ENCODE measurements around the gene CTNNA3.

The CTNNA3 gene

DNA sequence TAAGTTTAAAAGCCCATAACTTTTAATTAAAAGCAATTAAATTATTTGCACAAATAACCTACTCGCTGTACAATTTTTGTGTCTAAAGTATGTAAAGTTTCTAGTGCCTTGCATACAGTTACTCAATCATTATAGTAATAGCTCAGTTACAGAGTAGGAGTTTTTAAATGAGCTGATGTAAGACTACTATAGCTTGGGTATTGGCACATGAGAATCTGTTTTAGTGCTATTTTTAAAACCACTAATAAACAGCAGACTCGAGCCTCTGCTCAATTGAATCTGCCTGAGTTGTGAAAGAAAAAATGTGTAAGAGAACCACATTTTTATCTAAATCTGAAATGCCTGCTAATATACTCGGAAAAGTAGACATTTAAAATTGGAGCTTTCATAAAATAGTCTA is 31.1 kb downstream of the CTNNA3 start:
- no peak for DNase-seq

DNA sequence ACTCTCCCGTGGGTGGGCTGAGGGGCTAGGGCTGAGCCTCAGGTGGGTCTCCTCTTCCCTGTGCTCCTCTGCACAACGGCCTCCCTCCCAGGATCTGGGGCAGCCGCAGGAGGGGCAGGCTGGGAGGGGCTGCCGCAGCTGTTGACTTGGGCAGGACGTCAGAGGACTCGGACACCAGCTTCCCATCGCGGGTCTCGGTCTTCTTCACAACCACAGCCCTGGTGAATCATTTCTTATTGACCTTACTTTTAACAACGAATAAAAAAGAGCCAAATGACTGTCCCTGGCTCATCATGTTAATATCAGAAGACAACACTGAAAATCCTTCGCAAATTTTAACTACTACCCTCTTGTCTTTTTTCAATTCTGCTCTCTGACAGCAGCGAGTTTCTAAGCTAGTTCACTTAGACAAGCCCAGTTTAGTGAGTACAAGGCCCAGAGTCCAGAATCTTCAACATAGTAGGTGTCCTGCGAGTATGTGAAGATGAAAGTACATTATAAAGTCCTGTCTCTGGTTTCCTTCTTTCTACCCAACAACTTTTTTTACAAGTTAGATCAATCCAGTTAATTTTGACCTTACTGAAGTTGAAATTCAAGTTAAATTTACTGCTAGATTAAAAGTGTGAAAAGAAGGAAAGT is 32.4 kb downstream of the CTNNA3 start:
- no peak for DNase-seq

DNA sequence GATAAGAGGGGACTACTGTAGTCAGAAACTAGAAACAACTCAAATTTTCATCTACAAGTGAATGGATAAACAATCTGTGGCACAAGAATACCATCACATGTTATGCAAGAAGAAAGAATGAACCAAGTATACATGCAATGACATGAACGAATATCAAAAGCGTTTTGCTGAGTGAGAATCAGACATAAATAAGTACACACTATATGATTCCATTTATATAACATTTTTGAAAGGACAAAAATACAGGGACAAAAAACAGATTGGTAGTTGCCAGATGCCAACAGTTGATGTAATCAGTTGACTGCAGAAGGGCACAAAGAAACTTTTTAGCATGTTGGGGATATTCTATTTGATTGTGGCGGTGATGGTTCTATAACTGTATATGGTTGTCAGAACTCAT is 33.6 kb downstream of the CTNNA3 start:
- DNase-seq, result no peak

GRCh38 chr10:67659497-67659896 is 36.5 kb downstream of the CTNNA3 start:
- no peak for DNase-seq

DNA sequence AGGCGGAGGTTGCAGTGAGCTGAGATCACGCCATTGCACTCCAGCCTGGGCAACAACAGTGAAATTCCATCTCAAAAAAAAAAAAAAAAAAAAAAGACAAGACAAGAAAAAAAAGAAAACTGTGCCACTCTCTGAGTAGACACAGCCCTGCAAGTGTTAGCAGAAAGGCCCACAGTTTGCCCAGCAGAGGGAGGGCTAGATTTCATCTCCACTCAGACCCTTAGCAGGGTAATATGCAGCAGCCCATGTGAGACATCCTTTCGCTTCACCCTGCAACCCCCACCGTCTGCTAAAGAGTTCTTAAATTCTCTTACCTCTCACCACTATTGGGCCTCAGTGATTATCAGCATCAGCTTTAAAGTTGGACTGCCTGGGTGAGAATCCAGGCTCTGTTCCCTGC is 38.2 kb downstream of the CTNNA3 start:
- DNase-seq, result no peak

DNA sequence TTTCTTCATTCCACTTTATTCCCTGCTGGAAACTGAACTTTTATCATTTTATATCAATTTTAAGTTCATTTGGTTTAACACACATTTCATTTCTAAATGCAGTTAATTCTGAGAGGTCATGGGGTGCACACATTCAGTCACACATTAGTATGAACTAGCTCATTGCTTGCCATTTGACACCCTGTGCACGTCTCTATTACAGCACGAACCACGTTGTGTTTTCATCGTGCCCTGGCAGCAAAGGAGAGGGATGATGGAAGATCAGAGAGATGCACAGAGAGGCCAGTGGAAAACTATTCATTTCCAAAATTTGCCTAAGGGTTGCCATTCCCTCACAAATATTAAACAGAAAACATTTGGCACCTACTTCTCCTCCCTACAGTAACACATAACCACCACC is 45.4 kb downstream of the CTNNA3 start:
- DNase-seq, result no peak

DNA sequence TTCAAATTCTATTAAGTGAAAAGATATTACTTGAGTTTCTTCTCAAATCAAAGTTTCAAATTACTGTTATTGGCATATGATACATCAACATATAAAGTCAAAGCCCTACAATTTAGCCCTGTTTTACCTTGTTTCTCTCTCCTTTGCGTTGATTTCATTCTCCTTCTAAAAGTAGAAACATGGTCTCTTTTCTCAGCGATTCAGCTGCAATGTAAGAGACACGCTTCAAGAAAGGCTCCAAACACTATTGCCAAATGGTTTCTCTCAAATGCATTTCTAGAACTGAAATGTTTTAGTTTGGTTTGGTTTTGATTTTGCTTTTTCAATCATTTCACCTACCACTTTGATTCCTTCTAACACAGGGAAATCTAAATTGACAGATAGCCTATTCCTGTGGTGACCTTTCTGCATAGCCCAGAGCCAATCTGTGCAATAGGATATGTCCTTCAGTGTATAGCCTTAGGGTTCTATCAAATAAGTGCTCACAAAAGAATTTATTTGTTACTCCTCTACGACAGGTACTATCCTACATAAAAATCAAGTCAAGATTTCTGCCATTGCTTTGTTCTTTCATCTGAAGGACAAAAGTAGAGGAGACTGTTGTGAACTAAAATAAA is 47.3 kb downstream of the CTNNA3 start:
- no peak for DNase-seq

DNA sequence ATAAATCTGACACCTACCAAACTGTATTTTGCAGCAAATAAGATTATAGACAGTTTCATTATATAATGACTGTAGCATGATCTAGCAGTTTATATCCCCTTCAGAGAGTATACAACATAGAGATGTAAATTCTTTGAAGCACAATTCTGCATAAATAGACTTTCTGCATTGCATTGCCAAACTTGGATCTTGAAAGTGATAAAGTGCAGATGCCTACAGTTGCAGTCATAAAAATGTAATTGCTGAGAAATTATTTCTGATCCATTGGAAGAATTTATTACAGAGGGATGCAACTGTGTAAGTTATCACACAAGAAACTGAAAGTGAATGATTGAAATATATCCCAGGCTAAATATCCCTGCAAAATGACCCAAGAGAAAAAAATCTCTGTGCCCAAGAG is 65.1 kb downstream of the CTNNA3 start:
- DNase-seq, result no peak

- no peak for DNase-seq
These were observed 66.5 kb downstream of the CTNNA3 start for GRCh38 chr10:67629461-67629971.

DNA sequence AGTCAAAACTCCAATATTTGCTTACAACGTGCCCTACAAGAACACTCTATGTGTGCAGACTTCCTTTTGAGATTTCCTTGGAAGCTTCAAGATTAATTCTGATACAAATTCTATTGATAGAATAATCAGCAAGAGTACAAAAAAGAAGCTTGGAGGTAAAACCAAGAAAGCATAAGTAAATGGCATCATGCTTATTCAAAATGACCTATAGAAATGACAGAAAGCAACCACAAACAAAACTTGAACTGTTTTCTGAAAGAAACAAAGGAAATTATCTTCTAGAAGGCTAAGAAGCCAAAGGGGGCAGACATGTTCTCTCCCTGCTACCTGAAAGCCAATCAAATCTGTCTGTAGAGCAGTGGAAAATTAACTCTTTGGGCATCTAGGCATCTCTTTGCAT is 73.0 kb downstream of the CTNNA3 start:
- DNase-seq, result no peak

- no peak for DNase-seq
These were observed 73.5 kb downstream of the CTNNA3 start for GRCh38 chr10:67622511-67622910.

- DNase-seq, result no peak
These were observed 74.2 kb downstream of the CTNNA3 start for GRCh38 chr10:67621834-67622233.

DNA sequence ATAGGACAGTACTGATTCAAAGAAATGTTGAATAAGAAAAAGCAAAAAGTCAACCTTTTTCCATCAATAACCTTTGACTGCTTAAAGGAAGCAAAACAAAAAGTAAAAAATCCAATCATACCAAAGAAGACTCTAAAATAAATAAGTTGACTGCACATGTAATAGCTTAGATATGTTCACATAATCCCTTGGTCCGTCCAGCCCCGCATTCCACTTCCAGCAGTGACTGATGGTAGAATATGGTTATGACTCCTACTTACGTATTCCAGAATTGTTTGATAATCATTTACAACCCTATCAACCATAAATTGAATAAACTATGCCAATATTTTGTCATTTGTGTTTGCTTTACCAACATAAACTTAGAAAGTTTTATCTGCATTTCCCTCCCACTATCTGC is 77.9 kb downstream of the CTNNA3 start:
- no peak for DNase-seq

DNA sequence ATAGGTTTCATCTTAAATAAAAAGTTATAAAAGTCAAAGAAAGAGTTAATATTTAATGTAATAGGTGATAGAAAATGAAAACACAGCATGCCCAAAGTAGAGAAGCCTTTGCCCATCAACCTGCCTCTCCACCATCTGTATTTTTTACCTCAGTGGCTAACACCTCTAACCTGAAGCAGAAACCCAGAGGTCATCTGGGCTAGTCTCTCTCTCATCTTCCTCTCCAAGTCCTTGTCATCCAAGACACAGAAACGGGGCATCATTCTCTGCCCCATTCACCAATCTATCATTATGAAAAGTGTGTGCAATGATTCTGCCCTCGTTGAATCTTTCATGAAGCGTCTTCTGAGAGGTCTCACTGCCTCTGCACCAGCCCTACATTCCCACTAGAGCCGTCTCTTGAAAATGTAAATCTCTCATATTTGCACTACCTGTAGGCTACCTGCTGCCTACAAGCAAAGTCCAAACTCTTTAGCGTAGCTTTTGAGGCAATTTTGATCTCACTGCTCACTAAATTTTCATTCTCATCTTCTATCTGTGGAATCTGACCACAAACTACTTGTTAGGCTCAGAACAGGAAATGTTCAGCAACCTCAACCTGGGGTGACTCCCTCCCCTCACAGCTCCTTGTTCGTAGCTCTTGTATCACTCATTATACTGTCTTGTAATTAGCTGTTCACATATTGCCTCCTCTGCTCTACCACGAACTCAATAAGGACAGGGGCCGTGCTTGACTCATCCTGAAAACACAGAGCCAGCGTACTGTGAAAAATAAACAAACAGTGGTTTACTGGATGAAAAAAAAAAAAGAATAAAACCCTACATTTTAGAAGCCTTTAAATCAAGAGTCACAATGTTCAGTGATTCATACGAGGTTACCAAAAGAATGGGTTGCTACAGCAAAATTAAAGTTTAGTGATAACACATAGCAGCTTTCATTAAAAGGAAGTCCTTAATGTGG is 83.1 kb downstream of the CTNNA3 start:
- DNase-seq, result peak; percentile 53

DNA sequence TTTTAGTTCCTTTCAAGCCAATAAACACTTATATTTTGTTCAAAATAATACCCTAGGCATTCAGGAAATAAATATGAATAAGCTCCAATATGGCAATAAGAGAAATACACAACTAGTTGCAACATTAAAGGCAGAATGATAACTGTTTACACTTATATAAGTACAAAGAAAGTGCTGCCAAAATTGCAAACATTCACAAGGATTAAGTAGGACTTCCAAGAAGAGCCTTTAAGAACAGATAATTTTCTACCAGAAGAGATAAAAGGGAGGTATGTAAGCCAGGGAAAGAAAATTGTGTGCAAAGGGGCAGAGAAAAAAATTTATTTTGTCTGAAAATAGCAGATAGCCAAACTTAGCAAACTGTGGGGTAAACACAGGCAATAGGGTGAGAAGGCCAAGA is 83.8 kb downstream of the CTNNA3 start:
- DNase-seq, result no peak

DNA sequence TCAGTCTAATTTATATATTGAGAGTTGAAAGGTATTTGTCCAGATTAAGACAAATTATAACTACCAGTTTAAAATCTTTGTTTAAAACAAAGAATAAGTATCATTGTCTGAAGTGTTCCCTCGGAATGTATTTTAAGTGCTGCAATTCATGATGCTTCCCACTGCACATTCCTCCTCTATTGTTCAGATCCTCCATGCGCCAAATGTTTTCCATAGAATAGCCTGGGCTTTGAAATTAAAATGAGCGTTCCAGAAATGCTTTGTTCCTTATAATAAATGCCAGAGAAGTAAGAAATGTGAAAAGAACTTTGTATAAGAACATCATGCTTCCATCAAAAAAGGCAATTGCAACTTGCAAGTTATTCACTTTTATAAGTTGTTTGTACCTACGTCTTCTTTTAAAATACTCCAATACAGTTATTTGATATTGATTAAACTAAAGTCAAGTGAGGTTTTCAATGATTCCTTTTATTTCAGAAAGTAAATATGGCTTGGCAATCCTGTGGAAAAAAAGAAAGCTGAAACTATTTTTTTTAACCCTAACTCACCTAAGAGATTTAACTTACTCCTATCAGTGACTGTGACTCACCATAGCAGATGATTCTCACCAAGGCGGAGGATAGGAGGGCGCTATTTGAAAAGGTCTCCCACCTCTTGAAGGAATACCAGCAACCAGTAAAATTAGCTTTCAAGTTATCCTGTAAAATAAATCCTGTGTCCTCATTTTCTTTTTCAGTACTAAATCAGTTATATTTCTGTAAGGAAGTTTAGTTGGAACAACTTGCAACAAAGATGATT is 85.8 kb downstream of the CTNNA3 start:
- no peak for DNase-seq

GRCh38 chr10:67608001-67608400 is 88.0 kb downstream of the CTNNA3 start:
- no peak for DNase-seq

DNA sequence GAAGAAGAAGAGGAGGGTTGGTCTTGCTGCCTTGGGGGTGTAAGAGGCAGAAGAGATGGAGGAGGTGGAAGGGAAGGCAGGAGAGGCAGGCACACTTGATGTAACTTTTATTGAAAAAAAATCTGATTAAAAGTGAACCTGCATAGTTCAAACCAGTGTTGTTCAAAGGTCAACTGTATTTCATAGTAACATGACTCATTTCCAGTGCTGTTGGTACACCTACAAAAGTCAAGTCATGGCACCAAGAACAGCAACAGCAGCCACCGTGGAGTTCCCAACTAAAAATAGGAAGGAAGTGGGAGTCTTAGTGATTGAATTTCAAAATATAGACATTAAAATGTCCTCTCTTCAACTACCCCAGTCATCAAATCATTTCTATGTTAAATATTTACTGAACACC is 88.5 kb downstream of the CTNNA3 start:
- DNase-seq, result no peak

DNA sequence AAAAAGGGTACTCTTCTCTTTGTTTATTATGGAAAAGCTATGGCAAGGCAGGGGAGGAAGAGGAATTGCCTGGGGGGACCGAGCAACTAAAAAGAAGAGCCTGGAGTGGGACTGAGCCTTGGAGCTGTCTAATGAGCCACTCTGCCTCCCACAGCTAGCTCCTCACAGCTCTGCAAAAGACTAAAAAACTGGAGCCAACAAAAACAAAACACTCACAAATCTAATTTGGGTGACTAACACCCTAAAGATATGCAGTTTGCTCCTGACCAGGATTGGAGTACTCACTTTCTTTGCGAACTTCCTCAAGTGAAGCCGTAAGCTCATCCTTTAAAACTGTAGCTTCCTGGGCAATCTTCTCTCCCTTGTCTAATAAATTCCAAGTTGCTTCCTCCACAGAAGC is 89.4 kb downstream of the CTNNA3 start:
- no peak for DNase-seq

DNA sequence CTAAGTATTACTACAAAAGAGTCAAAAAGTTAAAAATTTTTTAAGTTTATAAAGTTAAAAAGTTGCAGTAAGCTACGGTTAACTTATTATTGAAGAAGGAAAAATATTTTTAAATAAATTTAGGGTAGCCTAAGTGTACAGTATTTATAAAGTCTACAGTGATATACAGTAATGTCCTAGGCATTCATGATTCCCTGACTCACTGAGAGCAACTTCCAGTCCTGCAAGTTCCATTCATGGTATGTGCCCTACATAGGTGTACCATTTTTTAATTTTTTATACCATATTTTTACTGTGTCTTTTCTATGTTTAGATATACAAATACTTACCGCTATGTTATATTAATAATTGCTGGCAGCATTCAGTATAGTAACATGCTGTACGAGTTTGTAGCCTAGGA is 92.3 kb downstream of the CTNNA3 start:
- DNase-seq, result no peak

DNA sequence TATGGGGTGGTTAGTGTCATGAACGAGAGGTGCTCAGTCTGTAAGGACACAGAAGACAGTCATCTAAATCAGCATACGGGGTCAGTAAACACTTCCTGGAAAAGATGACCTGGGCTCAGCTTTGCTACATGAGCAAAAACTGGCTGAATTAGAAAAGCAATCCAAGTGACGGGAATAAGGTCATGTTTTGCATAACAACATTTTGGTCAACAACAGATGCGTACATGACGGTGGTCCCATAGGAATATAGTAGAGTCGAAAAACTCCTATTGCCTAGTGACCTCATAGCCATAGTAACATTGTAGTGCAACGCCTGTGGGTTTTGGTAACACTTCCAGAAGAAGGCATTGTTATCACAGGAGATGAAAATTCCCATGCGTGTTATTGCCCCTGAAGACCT is 92.9 kb downstream of the CTNNA3 start:
- no peak for DNase-seq

DNA sequence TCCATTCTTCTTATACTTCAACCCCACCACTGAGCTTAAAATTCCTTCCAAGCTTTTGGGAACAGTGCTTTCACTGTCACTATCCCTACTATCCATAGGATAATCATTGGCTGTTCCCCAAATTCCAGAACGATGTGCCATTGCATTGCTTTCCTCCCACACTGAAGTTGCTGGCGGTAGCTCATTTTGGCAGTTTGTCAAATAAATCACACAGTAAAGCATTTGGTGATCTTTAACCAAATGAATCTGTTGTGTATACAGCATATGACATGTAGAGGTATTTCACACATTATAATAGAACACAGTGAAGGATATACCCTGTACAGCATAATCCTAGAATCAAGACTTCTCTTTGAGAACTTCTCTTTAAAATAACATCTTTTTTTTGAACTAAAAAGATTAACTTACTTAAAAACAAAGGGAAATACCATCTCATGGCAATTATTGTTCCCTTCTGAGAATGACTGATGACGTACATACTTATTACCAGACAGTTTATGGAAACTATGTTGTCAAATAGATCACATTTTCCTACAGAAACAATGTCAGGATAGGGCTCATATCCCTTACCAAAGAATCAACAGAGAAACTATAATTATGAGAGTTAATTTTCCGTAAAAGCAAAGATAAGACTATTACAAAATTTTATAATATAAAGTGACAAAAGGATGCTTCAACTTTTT is 93.6 kb downstream of the CTNNA3 start:
- DNase-seq, result no peak
